ENCODE data around the gene IVNS1ABP. TPM values are rescaled to one million over a fixed set of nuclear protein-coding genes. Genes with fewer than 3 reads are reported as not detected.

Gene IVNS1ABP
- total and polyA plus RNA-seq, 4 donors, result 73.4 to 111 (median 101) TPM

GRCh38 chr1:185350027-185350442 is 33.0 kb upstream of the IVNS1ABP start:
- H3K9me3 ChIP-seq (ENCODE audit: control insufficient read depth, insufficient read depth, low read length), result no peaks in the 10 kb centered on the region
- no peaks in the 10 kb centered on the region for H3K36me3 ChIP-seq (ENCODE audit: control insufficient read depth, insufficient read depth, low read length)
- no peaks in the 10 kb centered on the region for H3K4me1 ChIP-seq (ENCODE audit: control insufficient read depth, insufficient read depth, low read length)
- no peak overlapping the region for H3K4me3 ChIP-seq (ENCODE audit: low read depth, low read length)
- WGBS (ENCODE audit: insufficient coverage), result 85% methylated on average over 2 of the region's 2 CpGs
- no peak overlapping the region for H3K27ac ChIP-seq (ENCODE audit: low read depth, low read length)
- DNase-seq (ENCODE audit: low read depth in 4 of 6, low spot score in 6 of 6), result no peak
- no peaks in the 10 kb centered on the region for H3K27me3 ChIP-seq (ENCODE audit: control insufficient read depth, insufficient read depth, low read length)

GRCh38 chr1:185349556-185349955 is 32.5 kb upstream of the IVNS1ABP start:
- WGBS (ENCODE audit: insufficient coverage), result 100% methylated on average over 1 of the region's 2 CpGs
- H3K27ac ChIP-seq (ENCODE audit: low read depth, low read length), result no peak overlapping the region
- no peaks in the 10 kb centered on the region for H3K27me3 ChIP-seq (ENCODE audit: control insufficient read depth, insufficient read depth, low read length)
- H3K36me3 ChIP-seq (ENCODE audit: control insufficient read depth, insufficient read depth, low read length), result no peaks in the 10 kb centered on the region
- DNase-seq (ENCODE audit: low read depth in 4 of 6, low spot score in 6 of 6), result no peak
- H3K4me1 ChIP-seq (ENCODE audit: control insufficient read depth, insufficient read depth, low read length), result no peaks in the 10 kb centered on the region
- no peak overlapping the region for H3K4me3 ChIP-seq (ENCODE audit: low read depth, low read length)
- H3K9me3 ChIP-seq (ENCODE audit: control insufficient read depth, insufficient read depth, low read length), result no peaks in the 10 kb centered on the region

- no peak for DNase-seq (ENCODE audit: low read depth in 4 of 6, low spot score in 6 of 6)
- H3K4me1 ChIP-seq (ENCODE audit: control insufficient read depth, insufficient read depth, low read length), result no peaks in the 10 kb centered on the region
- no peak overlapping the region for H3K27ac ChIP-seq (ENCODE audit: low read depth, low read length)
- no peaks in the 10 kb centered on the region for H3K9me3 ChIP-seq (ENCODE audit: control insufficient read depth, insufficient read depth, low read length)
- H3K4me3 ChIP-seq (ENCODE audit: low read depth, low read length), result no peak overlapping the region
- no peaks in the 10 kb centered on the region for H3K27me3 ChIP-seq (ENCODE audit: control insufficient read depth, insufficient read depth, low read length)
- no peaks in the 10 kb centered on the region for H3K36me3 ChIP-seq (ENCODE audit: control insufficient read depth, insufficient read depth, low read length)
- WGBS (ENCODE audit: insufficient coverage), result no CpG with 5 or more reads among the region's 1 CpG
Observed at GRCh38 chr1:185348985-185349384, 31.9 kb upstream of the IVNS1ABP start.

GRCh38 chr1:185348296-185348695 is 31.3 kb upstream of the IVNS1ABP start:
- no peaks in the 10 kb centered on the region for H3K9me3 ChIP-seq (ENCODE audit: control insufficient read depth, insufficient read depth, low read length)
- no peak for DNase-seq (ENCODE audit: low read depth in 4 of 6, low spot score in 6 of 6)
- no CpG with 5 or more reads among the region's 1 CpG for WGBS (ENCODE audit: insufficient coverage)

GRCh38 chr1:185345913-185346720 is 29.1 kb upstream of the IVNS1ABP start:
- DNase-seq (ENCODE audit: low read depth in 4 of 6, low spot score in 6 of 6), result no peak
- Histone ChIP-seq H3K27me3 (ENCODE audit: control insufficient read depth, insufficient read depth, low read length) (no peaks in the 10 kb centered on the region), H3K27ac (ENCODE audit: low read depth, low read length) (no peak overlapping the region), H3K9me3 (ENCODE audit: control insufficient read depth, insufficient read depth, low read length) (no peaks in the 10 kb centered on the region), H3K4me1 (ENCODE audit: control insufficient read depth, insufficient read depth, low read length) (peaks cover 3% of the 10 kb centered on the region), H3K36me3 (ENCODE audit: control insufficient read depth, insufficient read depth, low read length) (no peaks in the 10 kb centered on the region), H3K4me3 (ENCODE audit: low read depth, low read length) (no peak overlapping the region)
- WGBS (ENCODE audit: insufficient coverage), result 81% methylated on average over 3 of the region's 4 CpGs

More at GRCh38 chr1:185348296-185348695, 31.3 kb upstream of the IVNS1ABP start:
- Histone ChIP-seq H3K27ac (ENCODE audit: low read depth, low read length) (no peak overlapping the region), H3K4me1 (ENCODE audit: control insufficient read depth, insufficient read depth, low read length) (peaks cover 2% of the 10 kb centered on the region), H3K4me3 (ENCODE audit: low read depth, low read length) (no peak overlapping the region), H3K27me3 (ENCODE audit: control insufficient read depth, insufficient read depth, low read length) (no peaks in the 10 kb centered on the region), H3K36me3 (ENCODE audit: control insufficient read depth, insufficient read depth, low read length) (no peaks in the 10 kb centered on the region)

- Histone ChIP-seq H3K4me3 (ENCODE audit: low read depth, low read length) (no peak overlapping the region), H3K9me3 (ENCODE audit: control insufficient read depth, insufficient read depth, low read length) (no peaks in the 10 kb centered on the region), H3K27ac (ENCODE audit: low read depth, low read length) (peak overlapping the region; percentile 33), H3K36me3 (ENCODE audit: control insufficient read depth, insufficient read depth, low read length) (no peaks in the 10 kb centered on the region), H3K27me3 (ENCODE audit: control insufficient read depth, insufficient read depth, low read length) (no peaks in the 10 kb centered on the region), H3K4me1 (ENCODE audit: control insufficient read depth, insufficient read depth, low read length) (peaks cover 3% of the 10 kb centered on the region)
- WGBS (ENCODE audit: insufficient coverage), result no CpG with 5 or more reads among the region's 5 CpGs
- DNase-seq (ENCODE audit: low read depth in 4 of 6, low spot score in 6 of 6), result peak in 2 of 6 donors; percentile 13 to 32
Observed at GRCh38 chr1:185343306-185343705, 26.3 kb upstream of the IVNS1ABP start.

GRCh38 chr1:185342672-185343259 is 25.7 kb upstream of the IVNS1ABP start:
- no peak overlapping the region for H3K4me3 ChIP-seq (ENCODE audit: low read depth, low read length)
- H3K9me3 ChIP-seq (ENCODE audit: control insufficient read depth, insufficient read depth, low read length), result no peaks in the 10 kb centered on the region
- no peaks in the 10 kb centered on the region for H3K27me3 ChIP-seq (ENCODE audit: control insufficient read depth, insufficient read depth, low read length)
- H3K27ac ChIP-seq (ENCODE audit: low read depth, low read length), result no peak overlapping the region
- peaks cover 3% of the 10 kb centered on the region for H3K4me1 ChIP-seq (ENCODE audit: control insufficient read depth, insufficient read depth, low read length)
- 80% methylated on average over 1 of the region's 3 CpGs for WGBS (ENCODE audit: insufficient coverage)
- no peaks in the 10 kb centered on the region for H3K36me3 ChIP-seq (ENCODE audit: control insufficient read depth, insufficient read depth, low read length)
- no peak for DNase-seq (ENCODE audit: low read depth in 4 of 6, low spot score in 6 of 6)

- no peak overlapping the region for H3K4me3 ChIP-seq (ENCODE audit: low read depth, low read length)
Observed at GRCh38 chr1:185342017-185342416, 25.0 kb upstream of the IVNS1ABP start.

GRCh38 chr1:185341196-185341781 is 24.2 kb upstream of the IVNS1ABP start:
- no peak overlapping the region for H3K4me3 ChIP-seq (ENCODE audit: low read depth, low read length)
- H3K36me3 ChIP-seq (ENCODE audit: control insufficient read depth, insufficient read depth, low read length), result no peaks in the 10 kb centered on the region
- no peak for DNase-seq (ENCODE audit: low read depth in 4 of 6, low spot score in 6 of 6)
- H3K9me3 ChIP-seq (ENCODE audit: control insufficient read depth, insufficient read depth, low read length), result no peaks in the 10 kb centered on the region
- peaks cover 3% of the 10 kb centered on the region for H3K4me1 ChIP-seq (ENCODE audit: control insufficient read depth, insufficient read depth, low read length)
- H3K27me3 ChIP-seq (ENCODE audit: control insufficient read depth, insufficient read depth, low read length), result no peaks in the 10 kb centered on the region
- H3K27ac ChIP-seq (ENCODE audit: low read depth, low read length), result no peak overlapping the region

More at GRCh38 chr1:185342017-185342416, 25.0 kb upstream of the IVNS1ABP start:
- Histone ChIP-seq H3K27ac (ENCODE audit: low read depth, low read length) (no peak overlapping the region), H3K36me3 (ENCODE audit: control insufficient read depth, insufficient read depth, low read length) (no peaks in the 10 kb centered on the region), H3K9me3 (ENCODE audit: control insufficient read depth, insufficient read depth, low read length) (no peaks in the 10 kb centered on the region), H3K4me1 (ENCODE audit: control insufficient read depth, insufficient read depth, low read length) (peaks cover 3% of the 10 kb centered on the region), H3K27me3 (ENCODE audit: control insufficient read depth, insufficient read depth, low read length) (no peaks in the 10 kb centered on the region)
- 83% methylated on average over 2 of the region's 2 CpGs for WGBS (ENCODE audit: insufficient coverage)
- no peak for DNase-seq (ENCODE audit: low read depth in 4 of 6, low spot score in 6 of 6)

Data from spinal cord (tissue), 10 donors.